ENCODE results near the gene ITGAD. TPM values are rescaled to one million over a fixed set of nuclear protein-coding genes. Genes with fewer than 3 reads are reported as not detected.
A peak's percentile ranks its signal among the peaks of the same experiment; 100 is the strongest.

Gene ITGAD
- total RNA-seq, 4 donors from 2014 or later, result not detected

DNA sequence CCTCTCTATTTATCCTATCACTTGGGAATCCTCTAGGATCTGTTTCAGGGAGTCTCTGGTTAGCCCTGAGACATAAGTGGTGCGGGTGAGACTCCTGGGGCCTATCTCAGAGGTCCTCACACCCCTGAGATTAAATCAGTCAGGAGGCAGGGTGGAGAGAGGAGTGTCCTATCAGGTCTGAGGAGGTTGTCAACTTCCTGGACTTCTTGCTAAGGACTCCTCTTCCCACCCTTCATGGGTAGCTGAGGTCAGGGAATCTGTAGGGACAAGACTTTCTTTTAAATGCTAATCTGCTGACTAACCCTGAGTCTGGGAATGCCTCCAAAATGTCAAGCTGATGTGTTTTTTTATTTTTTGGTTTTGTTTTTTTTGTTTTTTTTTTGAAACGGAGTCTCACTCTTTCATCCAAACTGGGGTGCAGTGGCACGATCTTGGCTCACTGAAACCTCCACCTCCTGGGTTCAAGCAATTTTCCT is 59.5 kb downstream of the ITGAD start:
- WGBS, result 40% methylated on average over 3 of the region's 3 CpGs
- no peaks in the 10 kb centered on the region for H3K36me3 ChIP-seq
- H3K27me3 ChIP-seq, result no peaks in the 10 kb centered on the region
- no peaks in the 10 kb centered on the region for H3K9me3 ChIP-seq
- no peak overlapping the region for H3K4me3 ChIP-seq
- TF ChIP-seq EP300 (IDR thresholded peaks at IDR 0.05) (no peak), CTCF (IDR thresholded peaks at IDR 0.05) (no peak), POLR2A (IDR thresholded peaks at IDR 0.05) (no peak), POLR2AphosphoS5 (IDR thresholded peaks at IDR 0.05) (no peak)
- H3K27ac ChIP-seq, result peak overlapping the region; percentile 91
- DNase-seq (ENCODE audit: low spot score in 2 of 2), result peak in 1 of 2 donors; percentile 35
- H3K4me1 ChIP-seq, result peaks cover 65% of the 10 kb centered on the region

DNA sequence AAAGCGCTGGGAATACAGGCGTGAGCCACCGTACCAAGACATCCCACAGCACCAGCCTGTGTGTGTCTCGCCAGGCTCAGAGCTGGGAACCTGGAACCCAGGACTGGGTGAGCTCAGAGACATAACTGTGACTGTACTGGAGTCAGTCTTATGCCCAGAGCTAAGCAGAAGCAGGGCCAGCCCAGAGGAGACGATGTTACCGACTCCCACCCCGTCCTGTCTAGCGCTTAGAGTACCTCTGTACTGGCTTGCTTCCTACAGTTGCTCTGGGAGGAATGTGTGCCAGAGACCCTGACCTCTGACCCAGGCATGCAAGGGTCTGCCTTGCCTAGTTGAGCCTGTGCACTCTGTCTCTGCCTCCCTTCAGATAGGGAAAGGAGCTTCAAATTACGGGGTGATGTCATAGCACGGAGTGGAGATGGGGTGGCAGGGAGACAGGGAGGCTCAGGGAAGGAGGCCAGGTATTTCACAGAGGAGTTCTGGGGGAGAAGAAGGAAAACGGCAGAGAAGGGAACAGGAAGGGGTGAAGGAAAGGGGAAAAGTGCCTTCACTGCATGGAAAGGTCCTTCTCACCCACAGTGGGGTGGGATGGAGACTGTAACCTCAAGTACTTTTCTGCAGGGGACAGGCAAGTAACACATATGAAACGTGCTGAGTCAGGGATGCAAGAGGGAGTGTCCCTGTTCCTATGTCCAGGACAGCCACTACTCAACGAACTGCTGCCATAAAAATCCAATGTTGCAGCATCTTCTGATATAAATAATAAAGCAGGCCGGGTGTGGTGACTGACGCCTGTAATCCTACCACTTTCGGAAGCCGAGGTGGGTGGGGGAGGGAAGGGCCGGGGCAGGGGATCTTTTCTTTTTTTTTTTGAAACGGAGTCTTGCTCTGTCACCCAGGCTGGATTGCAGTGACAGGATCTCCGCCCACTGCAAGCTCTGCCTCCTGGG is 60.4 kb downstream of the ITGAD start:
- Histone ChIP-seq H3K36me3 (no peaks in the 10 kb centered on the region), H3K4me3 (peak overlapping the region; percentile 20), H3K9me3 (no peaks in the 10 kb centered on the region), H3K27me3 (no peaks in the 10 kb centered on the region), H3K4me1 (peaks cover 71% of the 10 kb centered on the region), H3K27ac (peak overlapping the region; percentile 91)
- 27% methylated on average over 19 of the region's 20 CpGs for WGBS
- TF ChIP-seq EP300 (IDR thresholded peaks at IDR 0.05) (no peak), POLR2AphosphoS5 (IDR thresholded peaks at IDR 0.05) (no peak), CTCF (IDR thresholded peaks at IDR 0.05) (no peak), POLR2A (IDR thresholded peaks at IDR 0.05) (no peak)
- peak; percentile 69 to 81 for DNase-seq (ENCODE audit: low spot score in 2 of 2)

DNA sequence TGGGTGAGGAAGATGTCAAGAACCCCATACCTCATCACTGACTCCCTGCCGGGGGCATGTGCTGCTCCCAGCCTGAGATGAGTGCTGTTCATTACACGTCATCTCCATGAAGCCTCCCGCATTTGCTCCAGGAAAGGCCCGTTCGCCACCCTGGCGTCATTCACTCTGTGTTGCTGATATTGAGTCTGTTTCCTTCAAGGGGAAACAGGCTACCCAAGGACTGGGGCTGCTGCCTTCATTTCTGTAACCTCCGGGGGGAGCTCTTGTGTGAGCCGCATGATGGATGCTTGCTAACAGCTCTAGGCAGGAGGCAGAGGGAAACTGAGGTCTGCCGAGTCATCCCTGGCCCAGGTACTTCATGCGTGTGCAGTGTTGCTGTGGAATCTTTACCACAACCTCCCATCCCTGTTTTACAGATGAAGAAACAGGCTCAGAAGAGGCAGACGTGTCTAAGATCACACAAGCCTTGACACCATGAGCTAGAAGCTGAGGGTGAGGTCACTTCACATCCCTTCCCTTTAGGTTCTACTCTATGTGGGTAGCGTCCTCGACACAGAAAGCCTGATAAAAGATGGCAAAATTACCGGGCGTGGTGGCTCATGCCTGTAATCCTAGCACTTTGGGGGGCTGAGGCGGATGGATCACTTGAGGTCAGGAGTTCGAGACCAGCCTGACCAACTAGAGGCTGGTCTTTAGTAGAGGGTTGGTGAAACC is 62.6 kb downstream of the ITGAD start:
- no peaks in the 10 kb centered on the region for H3K36me3 ChIP-seq
- DNase-seq (ENCODE audit: low spot score in 2 of 2), result no peak
- H3K9me3 ChIP-seq, result no peaks in the 10 kb centered on the region
- H3K4me3 ChIP-seq, result no peak overlapping the region
- H3K27ac ChIP-seq, result no peak overlapping the region
- WGBS, result 86% methylated on average over 15 of the region's 17 CpGs
- H3K4me1 ChIP-seq, result peaks cover 81% of the 10 kb centered on the region
- TF ChIP-seq CTCF (IDR thresholded peaks at IDR 0.05), result no peak
- no peak for TF ChIP-seq POLR2AphosphoS5 (IDR thresholded peaks at IDR 0.05)
- TF ChIP-seq EP300 (IDR thresholded peaks at IDR 0.05), result no peak
- TF ChIP-seq POLR2A (IDR thresholded peaks at IDR 0.05), result no peak
- no peaks in the 10 kb centered on the region for H3K27me3 ChIP-seq

- Histone ChIP-seq H3K36me3 (peaks cover under 1% of the 10 kb centered on the region), H3K4me1 (peaks cover 78% of the 10 kb centered on the region), H3K9me3 (no peaks in the 10 kb centered on the region), H3K27me3 (no peaks in the 10 kb centered on the region), H3K27ac (no peak overlapping the region), H3K4me3 (peak overlapping the region; percentile 93)
- DNase-seq (ENCODE audit: low spot score in 2 of 2), result no peak
- 72% methylated on average over 6 of the region's 8 CpGs for WGBS
- TF ChIP-seq CTCF (IDR thresholded peaks at IDR 0.05) (no peak), POLR2A (IDR thresholded peaks at IDR 0.05) (no peak), POLR2AphosphoS5 (IDR thresholded peaks at IDR 0.05) (no peak), EP300 (IDR thresholded peaks at IDR 0.05) (no peak)
Observed at GRCh38 chr16:31456988-31457360, 63.8 kb downstream of the ITGAD start.

All from suprapubic skin (tissue), 4 donors.